Panc1 (cell line): ENCODE results near the gene ACKR2. TPM values are rescaled to one million over a fixed set of nuclear protein-coding genes. Genes with fewer than 3 reads are reported as not detected.

Experiments used
- ATAC-seq: fragments of 200-7000 bp; cut with Tn5 transposase; 2 replicates; pipeline ENCODE4 v1.9.1; 2020; ENCODE audit warnings: mild to moderate bottlenecking, moderate library complexity
- BruUV-seq: library from RNA; stranded (reverse); fragments of 400-500 nt; replicated peaks from 2 replicates; lab custom pipeline; 2021; lab: Mats Ljungman, UMichigan
- CTCF ChIA-PET: fragments of 300-600 bp; sonication (Branson Sonifier 250); formaldehyde crosslinking; loops from one replicate; lab custom pipeline; 2022; ENCODE audit warnings: antibody characterized with exemption; lab: Charles Lee
- POLR2A ChIA-PET: fragments of 300-600 bp; sonication (Branson Sonifier 250); formaldehyde crosslinking; loops from one replicate; lab custom pipeline; 2022; ENCODE audit warnings: antibody characterized with exemption; lab: Charles Lee
- DNase-seq: peaks from one replicate; pipeline ENCODE4 v3.0.0-alpha.2; 2010; ENCODE audit warnings: low read depth, low spot score
- H3K27ac ChIP-seq: 2 replicates; pipeline ENCODE4 v1.5.1; 2011; ENCODE audit warnings: mild to moderate bottlenecking, low read length, inconsistent platforms
- H3K27me3 ChIP-seq: fragments of 200-500 bp; sonication (Bioruptor generic); 2 replicates; pipeline ENCODE4 v1.6.0; 2014; ENCODE audit warnings: low read length, inconsistent platforms; ENCODE audit not compliant: control insufficient read depth, insufficient read depth
- H3K36me3 ChIP-seq: fragments of 200-500 bp; sonication (Bioruptor generic); 2 replicates; pipeline ENCODE4 v1.5.1; 2014; ENCODE audit warnings: inconsistent platforms, mild to moderate bottlenecking, low read length, moderate library complexity; ENCODE audit not compliant: control insufficient read depth, insufficient read depth
- H3K4me1 ChIP-seq: 2 replicates; pipeline ENCODE4 v1.5.1; 2011; ENCODE audit warnings: inconsistent platforms, mild to moderate bottlenecking, low read length, moderate library complexity; ENCODE audit not compliant: control insufficient read depth, insufficient read depth
- H3K4me3 ChIP-seq, 2 experiments: 2 replicates each; pipeline ENCODE4 v1.5.1; 2011 to 2012; ENCODE audit warnings: low read depth in 2 of 2, low read length in 2 of 2, mild to moderate bottlenecking in 2 of 2, inconsistent platforms in 1 of 2, moderate library complexity in 1 of 2
- H3K9me3 ChIP-seq: fragments of 200-500 bp; sonication (Bioruptor generic); 2 replicates; pipeline ENCODE4 v1.5.1; 2014; ENCODE audit warnings: low read depth, mild to moderate bottlenecking, inconsistent platforms, low read length, moderate library complexity; ENCODE audit not compliant: control insufficient read depth, insufficient read depth
- POLR2AphosphoS5 ChIP-seq: IDR thresholded peaks from 2 replicates; pipeline ENCODE4 v1.6.1; 2012; ENCODE audit warnings: mild to moderate bottlenecking, low read depth, low read length, moderate library complexity
- REST ChIP-seq, 2 experiments: IDR thresholded peaks; 2 replicates each; pipeline ENCODE4 v1.6.1; 2011 to 2012; ENCODE audit warnings: low read depth in 2 of 2, control low read depth in 1 of 2, low read length in 1 of 2, mild to moderate bottlenecking in 1 of 2, moderate library complexity in 1 of 2; ENCODE audit not compliant: insufficient read depth in 1 of 2
- SIN3A ChIP-seq: IDR thresholded peaks from 2 replicates; pipeline ENCODE4 v1.6.1; 2012; ENCODE audit warnings: low read depth, mild to moderate bottlenecking, low read length, moderate library complexity, borderline replicate concordance; ENCODE audit not compliant: insufficient read depth
- TCF7L2 ChIP-seq: IDR thresholded peaks from 2 replicates; pipeline ENCODE4 v1.6.1; 2011; ENCODE audit warnings: mild to moderate bottlenecking, low read depth, low read length, inconsistent platforms
- in situ Hi-C: cut with HindIII; loops from 2 replicates; pipeline ENCODE4 v1.10.0; 2016; ENCODE audit warnings: low sequenced_read_pairs, low pct_unique_long_range_greater_than_20kb
- intact Hi-C: fragments of 100-400 bp; cut with micrococcal nuclease; formaldehyde crosslinking; loops from one replicate; pipeline ENCODE4 v1.10.0; 2022; ENCODE audit not compliant: unreplicated experiment
- total RNA-seq: library from RNA; stranded (reverse); gene quantifications from one replicate; pipeline ENCODE4 v1.2.1, GENCODE V29; 2021; ENCODE audit not compliant: unreplicated experiment
- TF ChIP-seq, protein P1 (sequence below): fragments of 450-650 bp; IDR thresholded peaks from 2 replicates; pipeline ENCODE4 v1.5.1; 2017; ENCODE audit warnings: mild to moderate bottlenecking

The ACKR2 gene
- total RNA-seq, 1 experiment from 2014 or later, result not detected

GRCh38 chr3:42771271-42771670, 38.0 kb upstream of the ACKR2 start:
- H3K27ac ChIP-seq, result no peak overlapping the region

DNA sequence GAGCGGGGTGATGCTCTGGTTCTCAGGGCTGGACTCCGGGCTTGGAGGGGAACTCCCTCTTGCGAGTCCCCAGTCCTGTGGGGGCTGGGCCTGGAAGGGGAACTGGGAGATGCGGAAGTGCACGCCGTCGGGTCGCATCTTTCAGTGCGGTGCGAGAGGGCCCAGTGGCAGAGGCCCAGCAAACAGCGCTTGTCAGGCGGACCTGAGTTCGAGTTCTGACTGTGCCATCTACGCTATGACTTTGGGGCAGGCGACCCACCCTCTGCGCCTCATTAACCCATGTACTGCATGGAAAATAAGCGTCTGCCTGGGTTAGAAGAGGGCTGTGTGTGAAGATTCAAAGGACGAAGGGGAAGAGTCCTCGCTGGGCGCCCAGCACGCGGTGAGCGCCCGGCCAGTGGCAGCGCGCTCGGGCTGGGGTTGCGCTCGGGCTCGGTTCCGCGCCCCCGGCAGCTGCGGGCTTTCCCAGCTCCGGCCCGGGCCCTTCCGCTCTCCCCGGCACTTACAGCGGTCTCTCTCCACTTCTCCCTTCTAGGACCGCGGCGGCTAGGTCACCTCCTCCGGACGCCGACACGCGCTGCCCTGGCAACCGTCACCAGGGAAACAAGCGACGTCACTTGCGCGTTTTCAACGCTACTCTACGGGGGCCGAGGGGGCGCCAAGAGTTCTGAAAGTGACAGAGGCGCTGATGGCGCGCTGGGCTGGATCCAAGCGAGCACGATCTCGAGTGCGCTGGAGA, 36.4 kb upstream of the ACKR2 start, which contains the start of gene CCDC13:
Gene CCDC13 (minus strand): TSS at position 584 of the 739 bp plus-strand sequence. CDS start 14,908 bp downstream, outside the sequence.
- Histone ChIP-seq H3K4me1 (no peaks in the 10 kb centered on the region), H3K4me3 (peak within 1 kb of the TSS; percentile 51 to 68), H3K27me3 (no peaks in the 10 kb centered on the region), H3K9me3 (no peaks in the 10 kb centered on the region), H3K36me3 (no peaks in the 10 kb centered on the region), H3K27ac (peak within 1 kb of the TSS; percentile 77)
- ChIA-PET POLR2A (no interaction called here), CTCF (no interaction called here)
- BruUV-seq, result no TSS peak
- DNase-seq (no peak), ATAC-seq (peak; percentile 99)
- intact Hi-C loops (no loop called here), in situ Hi-C loops (no loop called here)
- TF ChIP-seq REST (IDR thresholded peaks at IDR 0.05; ENCODE audit: insufficient read depth in 1 of 2, low read depth in 2 of 2, low read length in 1 of 2), result no peak
- peak; percentile 67; the same call in 1 of the 2 replicates for TF ChIP-seq SIN3A

More at GRCh38 chr3:42771271-42771670, 38.0 kb upstream of the ACKR2 start:
- ChIA-PET POLR2A (interaction anchor here (0.7 kb wide), 1 partner anchor 41 kb away, joined by 5 read pairs; no protein-coding TSS in a partner anchor), CTCF (interaction anchor here (0.6 kb wide), 1 partner anchor 59 kb away, joined by 5 read pairs; no protein-coding TSS in a partner anchor)
- Histone ChIP-seq H3K36me3 (no peaks in the 10 kb centered on the region), H3K4me3 (no peak overlapping the region), H3K27me3 (no peaks in the 10 kb centered on the region), H3K4me1 (no peaks in the 10 kb centered on the region), H3K9me3 (no peaks in the 10 kb centered on the region)
- in situ Hi-C loops, result no loop called here
- ATAC-seq, result no peak
- no peak for DNase-seq
- no TSS peak for BruUV-seq
- intact Hi-C loops, result no loop called here
- TF ChIP-seq TCF7L2 (no peak), REST (IDR thresholded peaks at IDR 0.05; ENCODE audit: insufficient read depth in 1 of 2, low read depth in 2 of 2, low read length in 1 of 2) (no peak), SIN3A (no peak), POLR2AphosphoS5 (no peak)
- TF ChIP-seq, protein P1, sequence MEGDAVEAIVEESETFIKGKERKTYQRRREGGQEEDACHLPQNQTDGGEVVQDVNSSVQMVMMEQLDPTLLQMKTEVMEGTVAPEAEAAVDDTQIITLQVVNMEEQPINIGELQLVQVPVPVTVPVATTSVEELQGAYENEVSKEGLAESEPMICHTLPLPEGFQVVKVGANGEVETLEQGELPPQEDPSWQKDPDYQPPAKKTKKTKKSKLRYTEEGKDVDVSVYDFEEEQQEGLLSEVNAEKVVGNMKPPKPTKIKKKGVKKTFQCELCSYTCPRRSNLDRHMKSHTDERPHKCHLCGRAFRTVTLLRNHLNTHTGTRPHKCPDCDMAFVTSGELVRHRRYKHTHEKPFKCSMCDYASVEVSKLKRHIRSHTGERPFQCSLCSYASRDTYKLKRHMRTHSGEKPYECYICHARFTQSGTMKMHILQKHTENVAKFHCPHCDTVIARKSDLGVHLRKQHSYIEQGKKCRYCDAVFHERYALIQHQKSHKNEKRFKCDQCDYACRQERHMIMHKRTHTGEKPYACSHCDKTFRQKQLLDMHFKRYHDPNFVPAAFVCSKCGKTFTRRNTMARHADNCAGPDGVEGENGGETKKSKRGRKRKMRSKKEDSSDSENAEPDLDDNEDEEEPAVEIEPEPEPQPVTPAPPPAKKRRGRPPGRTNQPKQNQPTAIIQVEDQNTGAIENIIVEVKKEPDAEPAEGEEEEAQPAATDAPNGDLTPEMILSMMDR, result no peak
